CD4-positive, alpha-beta T cell treated with Interleukin-10 for 1 hour (primary cell): ENCODE measurements around the gene LARP1.

ENCODE experiments used
- DNase-seq: peaks from one replicate; pipeline ENCODE4 v3.0.0-alpha.2; 2020

LARP1 gene

DNA sequence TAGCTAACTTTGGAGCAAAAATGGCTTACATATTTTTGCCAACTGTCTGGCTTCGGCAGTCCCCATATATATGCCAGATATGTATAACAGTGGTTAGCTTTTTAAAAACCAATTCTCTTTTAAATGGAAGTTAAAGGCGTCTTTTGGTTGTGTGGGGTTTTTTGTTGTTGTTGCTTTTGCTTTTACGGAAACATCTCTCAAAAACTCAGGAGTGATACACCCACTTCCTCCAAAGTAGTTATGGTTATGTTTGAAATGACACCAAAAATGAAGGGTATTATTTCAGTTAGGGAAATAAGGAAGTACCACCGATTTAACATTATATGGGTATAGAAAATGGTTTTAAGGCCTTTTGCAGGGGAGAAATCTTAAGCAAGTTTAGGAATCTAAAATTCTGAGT is 105.6 kb downstream of the LARP1 start:
- peak; percentile 16 for DNase-seq

DNA sequence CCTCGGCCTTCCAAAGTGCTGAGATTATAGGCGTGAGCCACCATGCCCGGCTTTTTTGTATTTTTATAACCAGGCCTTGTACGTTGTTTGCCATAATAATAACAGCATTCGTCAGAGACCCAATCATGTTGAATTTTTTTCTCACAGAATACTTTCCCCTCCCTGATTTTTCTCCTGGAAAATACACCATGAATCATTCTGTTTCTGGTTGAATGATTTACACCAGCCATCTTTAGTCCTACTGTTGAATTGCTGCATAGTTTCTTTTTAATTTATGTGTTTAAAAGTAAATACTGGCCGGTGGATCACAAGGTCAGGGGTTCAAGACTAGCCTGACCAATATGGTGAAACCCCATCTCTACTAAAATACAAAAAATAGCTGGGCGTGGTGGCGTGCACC is 106.8 kb downstream of the LARP1 start:
- DNase-seq, result no peak

DNA sequence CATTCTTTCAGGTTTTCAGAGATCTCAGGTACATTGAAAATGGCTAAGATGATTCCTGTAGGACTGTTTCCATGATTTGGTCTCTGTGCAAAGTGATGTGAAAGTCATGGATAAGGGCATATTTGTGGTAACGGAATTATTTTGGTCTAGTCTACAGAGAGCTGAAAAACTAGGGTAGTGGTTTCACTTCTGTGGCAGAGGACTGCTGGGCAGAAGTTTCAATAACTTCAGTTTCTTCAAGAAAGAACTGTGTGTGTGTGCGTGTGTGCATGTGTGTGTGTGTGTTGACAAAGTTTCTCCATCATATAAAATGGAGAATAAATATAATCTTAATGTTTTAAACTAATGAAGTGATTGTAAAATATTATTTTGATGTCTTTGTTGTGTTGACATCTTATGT is 107.6 kb downstream of the LARP1 start:
- no peak for DNase-seq

DNA sequence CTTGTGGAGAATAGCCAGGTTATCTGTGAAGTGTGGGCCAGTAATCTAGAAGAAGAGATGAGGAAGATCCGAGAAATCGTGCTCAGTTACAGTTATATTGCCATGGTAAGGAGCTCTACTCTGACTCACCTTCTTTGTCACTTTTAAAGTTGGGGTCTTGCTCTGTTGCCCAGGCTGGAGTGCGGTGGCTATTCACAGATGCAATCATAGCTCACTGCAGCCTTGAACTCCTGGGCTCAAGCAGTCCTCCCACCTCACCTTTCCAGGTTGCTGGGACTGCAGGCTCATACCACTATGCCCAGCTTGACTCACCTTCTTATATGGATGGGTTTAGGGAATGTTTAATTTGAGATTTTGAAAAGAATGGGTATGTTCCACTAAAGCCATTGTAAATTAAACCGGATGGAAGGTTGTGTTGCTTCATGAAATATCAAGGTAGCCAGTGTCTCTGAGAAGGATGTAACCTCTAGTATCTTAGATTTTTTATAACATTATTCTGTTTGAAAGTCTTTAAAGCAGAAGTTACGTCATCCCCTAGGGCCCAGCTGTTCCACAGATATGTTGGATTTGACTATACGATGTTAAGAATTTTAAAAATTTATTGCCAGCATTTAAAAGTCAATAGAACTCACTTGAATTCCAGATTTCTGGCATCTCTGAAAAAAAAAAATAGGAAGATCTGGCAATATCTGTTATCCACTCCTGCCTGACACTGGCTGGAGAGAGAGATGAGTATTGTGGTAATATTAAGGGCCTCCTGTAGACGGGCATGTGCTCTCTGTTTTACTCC is 108.3 kb downstream of the LARP1 start:
- DNase-seq, result no peak

DNA sequence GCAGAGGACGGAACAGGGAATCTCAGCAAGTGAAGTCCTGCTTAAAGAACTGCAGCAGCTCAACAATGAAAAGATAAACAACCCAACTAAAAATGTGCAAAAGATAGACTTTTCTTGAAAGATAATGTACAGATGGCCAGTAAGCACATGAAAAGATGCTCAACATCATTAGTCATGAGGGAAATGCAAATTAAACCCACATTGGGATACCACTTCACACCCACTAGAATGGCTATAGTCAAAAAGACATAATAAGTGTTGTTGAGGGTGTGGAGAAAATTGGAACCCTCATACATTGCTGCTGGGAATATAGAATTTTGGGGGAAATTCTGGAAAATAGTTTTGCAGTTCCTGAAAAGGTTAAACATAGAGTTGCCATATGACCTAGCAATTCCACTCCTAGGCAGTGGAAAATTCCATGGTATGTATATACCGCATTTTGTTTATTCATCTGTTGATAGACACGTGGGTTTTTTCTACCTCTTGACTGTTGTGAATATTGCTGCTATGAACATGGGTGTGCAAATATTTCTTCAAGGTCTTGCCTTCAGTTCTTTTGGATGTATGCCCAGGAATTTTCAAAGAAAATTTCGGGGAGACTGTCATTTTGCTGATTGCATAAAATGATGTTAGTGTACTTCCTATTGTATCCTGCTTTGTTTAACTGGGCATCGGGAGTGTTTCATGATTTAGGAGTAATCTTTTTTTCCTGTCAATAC is 110.4 kb downstream of the LARP1 start:
- DNase-seq, result no peak

DNA sequence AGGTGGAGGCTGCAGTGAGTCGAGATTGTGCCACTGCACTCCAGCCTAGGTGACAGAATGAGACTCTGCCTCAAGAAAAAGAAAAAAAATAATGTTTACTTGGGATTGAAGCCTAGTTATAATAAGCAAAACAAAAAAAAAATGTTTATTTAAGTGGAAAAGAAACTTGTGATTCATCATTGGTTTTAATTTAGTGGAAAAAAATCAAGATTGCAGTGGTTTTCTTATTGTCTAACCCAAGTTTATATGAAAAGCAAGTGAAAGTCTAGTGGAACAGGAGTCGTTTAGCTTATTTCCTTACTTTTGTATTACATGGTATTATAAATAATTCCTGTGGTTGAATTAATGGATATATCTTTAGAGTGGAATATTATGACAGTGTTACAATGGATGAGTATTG is 111.7 kb downstream of the LARP1 start:
- DNase-seq, result no peak
